ENCODE measurements around the gene WDR88. TPM values are rescaled to one million over a fixed set of nuclear protein-coding genes. Genes with fewer than 3 reads are reported as not detected.

Gene WDR88
- total and polyA plus RNA-seq, 2 of the 13 experiments (the other 11 are each of a cell fraction or from before 2014, with no cell fraction given) = not detected

DNA sequence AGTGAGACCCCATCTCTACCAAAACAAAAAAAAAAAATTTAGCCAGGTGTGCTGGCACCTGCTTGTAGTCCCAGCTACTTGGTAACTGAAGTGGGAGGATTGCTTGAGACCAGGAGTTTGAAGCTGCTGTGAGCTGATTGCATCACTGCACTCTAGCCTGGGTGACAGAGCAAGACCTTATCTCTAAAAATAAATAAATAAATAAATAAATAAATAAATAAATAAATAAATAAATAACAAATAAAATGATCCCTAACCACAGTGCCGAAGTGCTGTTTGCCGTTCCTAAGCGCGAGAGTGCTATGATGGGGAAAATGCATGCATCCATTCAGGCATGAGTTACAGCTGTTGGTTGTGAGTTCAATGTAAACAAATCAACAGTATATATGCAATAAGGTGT, 27.2 kb downstream of the WDR88 start:
- ATAC-seq (no peak), DNase-seq (ENCODE audit: low spot score) (no peak), FAIRE-seq (no peak)
- Histone ChIP-seq H3K4me2 (ENCODE audit: low read depth, low read length) (no peak overlapping the region), H3K9me3 (ENCODE audit: low read length) (no peaks in the 10 kb centered on the region), H3K36me3 (replicated peaks in 1 of 2; ENCODE audit: control insufficient read depth in 1 of 2, insufficient read depth in 2 of 2, low read length in 2 of 2) (no peaks in the 10 kb centered on the region), H3K27ac (ENCODE audit: extremely low read length, insufficient read depth, low read length) (no peak overlapping the region), H3K27me3 (ENCODE audit: control insufficient read depth in 1 of 2, insufficient read depth in 2 of 2, low read length in 2 of 2) (no peaks in the 10 kb centered on the region), H3K9ac (ENCODE audit: insufficient read depth, low read depth, low read length) (no peak overlapping the region), H3K4me3 (replicated peaks in 1 of 3; ENCODE audit: insufficient read depth in 1 of 3, low read depth in 2 of 3, low read length in 3 of 3) (no peak overlapping the region), H4K20me1 (ENCODE audit: insufficient read depth, low read length) (no peaks in the 10 kb centered on the region), H3K4me1 (ENCODE audit: insufficient read depth, low read length) (peaks cover 53% of the 10 kb centered on the region), H2AFZ (ENCODE audit: low read length) (no peak overlapping the region), H3K79me2 (ENCODE audit: insufficient read depth, low read length) (no peaks in the 10 kb centered on the region)
- CTCF ChIA-PET (ENCODE audit: low intra/inter-chr PET ratio, low total read pairs) = no interaction called here
- POLR2A ChIA-PET = interaction anchor here (5.1 kb wide), 1 partner anchor 17 kb away, joined by 46 read pairs; no protein-coding TSS in a partner anchor
- intact Hi-C loops (cut with micrococcal nuclease; ENCODE audit: unreplicated experiment) (no loop called here), in situ Hi-C loops (cut with HindIII; ENCODE audit: extremely low pct_ligation_motif_present, low pct_unique_long_range_greater_than_20kb) (no loop called here)
- no TSS peak for BruUV-seq (replicated peaks)
- 64% methylated on average over 4 of the region's 4 CpGs for WGBS (ENCODE audit: low lambda C conversion rate)
- no peak for TF ChIP-seq AHR (CRISPR knock-in tag; IDR thresholded peaks at IDR 0.05)
- TF ChIP-seq ZNF678 (CRISPR knock-in tag; IDR thresholded peaks at IDR 0.05) = no peak

DNA sequence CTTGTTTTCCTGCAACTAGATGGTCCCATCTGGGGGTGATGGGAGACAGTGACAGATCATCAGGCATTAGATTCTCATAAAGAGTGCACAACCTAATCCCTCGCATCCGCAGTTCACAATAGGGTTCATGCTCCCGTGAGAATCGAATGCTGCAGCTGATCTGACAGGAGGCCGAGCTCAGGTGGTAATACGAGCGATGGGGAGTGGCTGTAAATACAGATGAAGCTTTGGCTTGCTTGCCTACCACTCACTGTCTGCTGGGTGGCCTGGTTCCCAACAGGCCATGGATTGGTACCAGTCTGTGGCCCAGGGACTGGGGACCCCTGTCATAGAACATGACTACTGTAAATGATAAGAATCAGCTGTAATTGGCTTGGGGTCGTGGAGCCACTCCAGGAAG, 28.0 kb downstream of the WDR88 start:
- FAIRE-seq (no peak), ATAC-seq (no peak), DNase-seq (ENCODE audit: low spot score) (no peak)
- CTCF ChIA-PET (ENCODE audit: low intra/inter-chr PET ratio, low total read pairs) = no interaction called here
- Histone ChIP-seq H3K36me3 (replicated peaks in 1 of 2; ENCODE audit: control insufficient read depth in 1 of 2, insufficient read depth in 2 of 2, low read length in 2 of 2) (no peaks in the 10 kb centered on the region), H2AFZ (ENCODE audit: low read length) (no peak overlapping the region), H3K4me1 (ENCODE audit: insufficient read depth, low read length) (peaks cover 53% of the 10 kb centered on the region), H3K4me2 (ENCODE audit: low read depth, low read length) (no peak overlapping the region; the same call in 1 of the 2 replicates), H4K20me1 (ENCODE audit: insufficient read depth, low read length) (no peaks in the 10 kb centered on the region), H3K9me3 (ENCODE audit: low read length) (no peaks in the 10 kb centered on the region), H3K27me3 (ENCODE audit: control insufficient read depth in 1 of 2, insufficient read depth in 2 of 2, low read length in 2 of 2) (no peaks in the 10 kb centered on the region), H3K27ac (ENCODE audit: extremely low read length, insufficient read depth, low read length) (no peak overlapping the region), H3K9ac (ENCODE audit: insufficient read depth, low read depth, low read length) (no peak overlapping the region), H3K79me2 (ENCODE audit: insufficient read depth, low read length) (no peaks in the 10 kb centered on the region), H3K4me3 (replicated peaks in 1 of 3; ENCODE audit: insufficient read depth in 1 of 3, low read depth in 2 of 3, low read length in 3 of 3) (no peak overlapping the region)
- in situ Hi-C loops (cut with HindIII; ENCODE audit: extremely low pct_ligation_motif_present, low pct_unique_long_range_greater_than_20kb) = no loop called here
- TF ChIP-seq SRY (CRISPR knock-in tag; IDR thresholded peaks at IDR 0.05) = no peak
- TF ChIP-seq, protein P1, sequence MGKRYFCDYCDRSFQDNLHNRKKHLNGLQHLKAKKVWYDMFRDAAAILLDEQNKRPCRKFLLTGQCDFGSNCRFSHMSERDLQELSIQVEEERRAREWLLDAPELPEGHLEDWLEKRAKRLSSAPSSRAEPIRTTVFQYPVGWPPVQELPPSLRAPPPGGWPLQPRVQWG (CRISPR knock-in tag; IDR thresholded peaks at IDR 0.05; ENCODE audit: borderline replicate concordance, low read depth) = no peak
- no TSS peak for BruUV-seq (replicated peaks)
- intact Hi-C loops (cut with micrococcal nuclease; ENCODE audit: unreplicated experiment) = no loop called here
- POLR2A ChIA-PET = interaction anchor here (1.2 to 5.1 kb wide), 2 partner anchors 17 to 143 kb away, joined by 3 to 46 read pairs; partner anchors contain the start of gene CEBPA
- WGBS (ENCODE audit: low lambda C conversion rate) = 49% methylated on average over 8 of the region's 8 CpGs
